Measurements from ENCODE around the gene IL17C. TPM values are rescaled to one million over a fixed set of nuclear protein-coding genes. Genes with fewer than 3 reads are reported as not detected.

IL17C gene
- polyA plus RNA-seq, 2 of the 4 experiments (the other 2 are of a cell fraction) = not detected

DNA sequence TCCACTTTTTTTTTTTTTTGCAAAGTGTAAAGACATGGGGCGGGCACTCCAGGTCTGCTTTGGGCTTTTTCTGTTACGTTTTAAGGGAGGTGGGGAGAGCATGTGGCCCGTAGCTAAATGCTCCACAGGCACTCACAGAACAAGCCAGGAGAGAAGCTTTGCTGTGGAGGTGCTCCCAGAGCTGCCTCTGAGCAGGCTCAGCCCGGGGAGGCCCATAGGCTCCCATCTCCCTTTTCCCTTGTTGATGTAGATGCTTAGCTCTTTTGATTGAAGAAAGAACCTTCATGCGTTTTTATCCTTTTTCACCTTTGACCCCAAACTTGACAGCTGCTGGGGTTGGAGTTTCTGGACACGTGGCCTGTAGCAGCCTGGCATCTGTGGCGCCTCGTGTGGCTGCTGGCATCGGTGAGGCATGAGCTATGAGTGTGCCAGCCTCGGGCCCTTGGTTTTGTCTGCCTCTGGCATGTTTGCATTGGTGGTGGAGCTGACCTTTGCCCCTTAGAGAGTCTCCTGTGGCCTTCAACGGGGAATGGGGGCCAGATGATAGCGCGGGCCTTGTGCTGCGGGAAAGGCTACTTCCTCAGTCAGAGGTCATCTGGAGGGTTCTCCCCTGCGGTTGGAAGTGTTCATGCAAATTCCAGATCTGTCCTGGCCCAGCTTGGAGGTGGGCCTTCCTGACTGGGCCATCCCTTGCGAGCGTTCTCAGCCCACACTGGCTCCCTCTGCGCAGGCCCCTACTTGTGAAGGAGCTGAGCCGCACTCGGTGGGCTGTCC lies 20.0 kb upstream of the IL17C start (continued):
- TF ChIP-seq, protein P1, sequence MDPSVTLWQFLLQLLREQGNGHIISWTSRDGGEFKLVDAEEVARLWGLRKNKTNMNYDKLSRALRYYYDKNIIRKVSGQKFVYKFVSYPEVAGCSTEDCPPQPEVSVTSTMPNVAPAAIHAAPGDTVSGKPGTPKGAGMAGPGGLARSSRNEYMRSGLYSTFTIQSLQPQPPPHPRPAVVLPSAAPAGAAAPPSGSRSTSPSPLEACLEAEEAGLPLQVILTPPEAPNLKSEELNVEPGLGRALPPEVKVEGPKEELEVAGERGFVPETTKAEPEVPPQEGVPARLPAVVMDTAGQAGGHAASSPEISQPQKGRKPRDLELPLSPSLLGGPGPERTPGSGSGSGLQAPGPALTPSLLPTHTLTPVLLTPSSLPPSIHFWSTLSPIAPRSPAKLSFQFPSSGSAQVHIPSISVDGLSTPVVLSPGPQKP (IDR thresholded peaks at IDR 0.05; ENCODE audit: low read depth, low read length) = no peak
- TF ChIP-seq TFCP2L1 (CRISPR knock-in tag; IDR thresholded peaks at IDR 0.05) (no peak), ZSCAN20 (CRISPR knock-in tag; IDR thresholded peaks at IDR 0.05) (no peak), ESRRA (IDR thresholded peaks at IDR 0.05; ENCODE audit: borderline replicate concordance, low read length) (no peak)

DNA sequence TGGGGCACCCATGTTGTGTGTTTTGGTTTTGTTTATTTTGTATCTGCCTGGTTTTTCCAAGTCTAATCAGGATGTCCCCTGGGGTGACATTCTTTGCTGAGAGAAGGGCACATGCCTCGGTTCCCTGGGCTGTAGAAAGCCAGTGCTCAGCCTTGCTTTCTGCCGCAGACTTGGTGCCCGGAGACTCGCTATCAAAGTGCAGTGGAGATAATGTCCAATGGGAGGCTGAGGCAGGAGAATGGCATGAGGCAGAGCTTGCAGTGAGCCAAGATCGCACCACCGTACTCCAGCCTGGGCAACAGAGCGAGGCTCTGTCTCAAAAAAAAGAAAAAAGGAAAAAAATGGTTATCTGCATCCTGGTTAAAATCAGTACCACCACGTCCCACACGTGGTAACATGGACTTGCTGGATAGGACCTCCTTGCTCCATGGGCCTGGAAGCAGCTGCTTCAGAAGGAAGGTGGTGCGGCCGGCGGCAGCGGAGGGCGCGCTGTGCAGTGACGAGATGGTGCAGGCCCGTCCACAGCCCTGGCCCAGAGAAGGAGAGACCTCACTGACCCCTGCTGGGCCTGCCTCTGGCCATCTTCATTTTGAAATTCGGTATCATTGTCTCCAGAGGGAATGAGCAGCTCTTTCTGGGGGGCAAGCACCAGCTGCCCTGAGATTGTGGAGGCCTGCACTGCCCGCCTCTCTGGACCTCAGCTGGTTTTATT lies 19.3 kb upstream of the IL17C start:
- FAIRE-seq (no peak), DNase-seq (ENCODE audit: low read depth in 1 of 2, low spot score in 1 of 2) (no peak), ATAC-seq (no peak)
- ChIA-PET CTCF (interaction anchor here (1.3 to 1.5 kb wide), 4 partner anchors 10 to 124 kb away, joined by 3 to 6 read pairs (median 3); no protein-coding TSS in a partner anchor), POLR2A (no interaction called here)
- no peaks in the 10 kb centered on the region for H3K9me3 ChIP-seq
- H3K4me1 ChIP-seq = no peaks in the 10 kb centered on the region
- no peak overlapping the region for H3K27ac ChIP-seq
- no peak for TF ChIP-seq CEBPB (IDR thresholded peaks at IDR 0.05)
- no peak for TF ChIP-seq GATA3 (IDR thresholded peaks at IDR 0.05; ENCODE audit: borderline replicate concordance)
- no peak for TF ChIP-seq HOXB5 (CRISPR knock-in tag; IDR thresholded peaks at IDR 0.05)
- TF ChIP-seq SREBF2 (IDR thresholded peaks at IDR 0.05) = no peak
- TF ChIP-seq NPAS2 (CRISPR knock-in tag; IDR thresholded peaks at IDR 0.05; ENCODE audit: borderline replicate concordance) = no peak
- no peak for TF ChIP-seq HDAC2 (IDR thresholded peaks at IDR 0.05)
- no peak for TF ChIP-seq JUNB (IDR thresholded peaks at IDR 0.05)
- no peak for TF ChIP-seq TP53 (CRISPR knock-in tag; IDR thresholded peaks at IDR 0.05)
- no peak for TF ChIP-seq ESRRA (IDR thresholded peaks at IDR 0.05; ENCODE audit: borderline replicate concordance, low read length)
- no peak for TF ChIP-seq RNF2 (IDR thresholded peaks at IDR 0.05; ENCODE audit: borderline replicate concordance, low read depth)
- no peak overlapping the region for H3K4me2 ChIP-seq
- WGBS (ENCODE audit: missing lambda C conversion rate) = 96% methylated on average over 19 of the region's 19 CpGs
- H3K4me3 ChIP-seq = no peak overlapping the region

DNA sequence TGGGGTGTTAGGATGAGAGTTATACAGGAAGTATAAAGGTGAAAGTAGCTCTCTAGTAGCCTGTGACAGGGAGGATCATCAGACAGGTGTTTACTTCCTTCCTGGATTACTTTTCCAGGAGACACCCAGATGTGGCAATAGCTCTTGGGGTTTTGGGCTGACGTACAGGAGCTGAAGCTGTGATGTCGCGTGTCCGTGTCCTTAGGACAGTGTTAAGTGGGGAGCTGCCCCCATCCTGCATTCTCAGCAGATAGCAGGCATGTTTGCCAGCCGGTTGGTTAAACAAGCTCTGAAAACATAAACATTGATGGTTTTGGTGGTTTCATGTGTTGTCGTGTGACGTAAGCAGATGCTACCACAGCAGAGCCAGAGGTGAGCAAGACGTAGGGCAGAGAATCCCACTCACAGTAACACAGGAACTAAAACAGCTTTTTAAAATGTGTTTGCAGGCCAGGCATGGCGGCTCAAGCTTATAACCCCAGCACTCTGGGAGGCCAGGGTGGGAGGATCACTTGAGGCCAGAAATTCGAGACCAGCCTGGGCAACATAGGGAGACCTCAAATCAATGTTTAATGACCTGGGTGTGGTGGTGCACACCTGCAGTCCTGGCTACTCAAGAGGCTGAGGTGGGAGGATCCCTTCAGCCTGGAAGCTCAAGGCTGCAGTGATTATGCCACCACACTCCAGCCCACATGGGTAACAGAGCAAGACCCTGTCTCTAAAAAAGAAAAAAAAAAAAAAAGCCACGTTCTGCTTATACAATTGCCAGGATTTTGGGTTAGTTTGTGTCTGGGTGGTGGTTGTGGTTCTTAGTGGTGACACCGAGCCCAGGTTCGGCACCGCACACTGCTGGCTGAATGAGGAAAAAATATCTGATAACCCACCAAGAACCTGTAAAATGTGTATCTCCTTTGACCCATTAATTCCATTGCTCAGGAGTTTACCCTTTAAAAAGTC lies 18.2 kb upstream of the IL17C start:
- no peak overlapping the region for H3K4me3 ChIP-seq
- no peaks in the 10 kb centered on the region for H3K4me1 ChIP-seq
- no peak for FAIRE-seq
- H3K27ac ChIP-seq = no peak overlapping the region
- H3K4me2 ChIP-seq = no peak overlapping the region
- TF ChIP-seq ZFP36 (IDR thresholded peaks at IDR 0.05; ENCODE audit: borderline replicate concordance, partially characterized antibody) (no peak), HOXB5 (CRISPR knock-in tag; IDR thresholded peaks at IDR 0.05) (no peak), HDAC2 (IDR thresholded peaks at IDR 0.05) (no peak), EHMT2 (IDR thresholded peaks at IDR 0.05; ENCODE audit: low read depth) (no peak), TP53 (CRISPR knock-in tag; IDR thresholded peaks at IDR 0.05) (no peak), SMC3 (IDR thresholded peaks at IDR 0.05) (no peak), PHF8 (IDR thresholded peaks at IDR 0.05; ENCODE audit: borderline replicate concordance, low read depth) (no peak), RAD21 (conservative IDR thresholded peaks at IDR 0.05 in 1 of 2, IDR thresholded peaks at IDR 0.05 in 1 of 2) (no peak), JUNB (IDR thresholded peaks at IDR 0.05) (no peak), HEYL (CRISPR knock-in tag; IDR thresholded peaks at IDR 0.05) (no peak), SREBF2 (IDR thresholded peaks at IDR 0.05) (no peak), FOXS1 (CRISPR knock-in tag; IDR thresholded peaks at IDR 0.05) (no peak), GATA3 (IDR thresholded peaks at IDR 0.05; ENCODE audit: borderline replicate concordance) (no peak), POLR2AphosphoS2 (conservative IDR thresholded peaks at IDR 0.05; ENCODE audit: low read length) (no peak)
- TF ChIP-seq, protein P1 (IDR thresholded peaks at IDR 0.05; ENCODE audit: low read depth, low read length) = no peak
- TF ChIP-seq, protein P2, sequence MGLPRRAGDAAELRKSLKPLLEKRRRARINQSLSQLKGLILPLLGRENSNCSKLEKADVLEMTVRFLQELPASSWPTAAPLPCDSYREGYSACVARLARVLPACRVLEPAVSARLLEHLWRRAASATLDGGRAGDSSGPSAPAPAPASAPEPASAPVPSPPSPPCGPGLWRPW (IDR thresholded peaks at IDR 0.05) = no peak
- TF ChIP-seq, protein P3, sequence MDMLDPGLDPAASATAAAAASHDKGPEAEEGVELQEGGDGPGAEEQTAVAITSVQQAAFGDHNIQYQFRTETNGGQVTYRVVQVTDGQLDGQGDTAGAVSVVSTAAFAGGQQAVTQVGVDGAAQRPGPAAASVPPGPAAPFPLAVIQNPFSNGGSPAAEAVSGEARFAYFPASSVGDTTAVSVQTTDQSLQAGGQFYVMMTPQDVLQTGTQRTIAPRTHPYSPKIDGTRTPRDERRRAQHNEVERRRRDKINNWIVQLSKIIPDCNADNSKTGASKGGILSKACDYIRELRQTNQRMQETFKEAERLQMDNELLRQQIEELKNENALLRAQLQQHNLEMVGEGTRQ (IDR thresholded peaks at IDR 0.05) = no peak
- H3K9me3 ChIP-seq = no peaks in the 10 kb centered on the region
- ATAC-seq = no peak
- DNase-seq (ENCODE audit: low read depth in 1 of 2, low spot score in 1 of 2) = no peak
- ChIA-PET CTCF (interaction anchor here (1.3 to 1.5 kb wide), 2 partner anchors 9 to 78 kb away, joined by 3 to 6 read pairs; no protein-coding TSS in a partner anchor), POLR2A (no interaction called here)
- 95% methylated on average over 14 of the region's 14 CpGs for WGBS (ENCODE audit: missing lambda C conversion rate)

Measured in A549 (cell line).